ENCODE results near the gene MCC.

Gene MCC

DNA sequence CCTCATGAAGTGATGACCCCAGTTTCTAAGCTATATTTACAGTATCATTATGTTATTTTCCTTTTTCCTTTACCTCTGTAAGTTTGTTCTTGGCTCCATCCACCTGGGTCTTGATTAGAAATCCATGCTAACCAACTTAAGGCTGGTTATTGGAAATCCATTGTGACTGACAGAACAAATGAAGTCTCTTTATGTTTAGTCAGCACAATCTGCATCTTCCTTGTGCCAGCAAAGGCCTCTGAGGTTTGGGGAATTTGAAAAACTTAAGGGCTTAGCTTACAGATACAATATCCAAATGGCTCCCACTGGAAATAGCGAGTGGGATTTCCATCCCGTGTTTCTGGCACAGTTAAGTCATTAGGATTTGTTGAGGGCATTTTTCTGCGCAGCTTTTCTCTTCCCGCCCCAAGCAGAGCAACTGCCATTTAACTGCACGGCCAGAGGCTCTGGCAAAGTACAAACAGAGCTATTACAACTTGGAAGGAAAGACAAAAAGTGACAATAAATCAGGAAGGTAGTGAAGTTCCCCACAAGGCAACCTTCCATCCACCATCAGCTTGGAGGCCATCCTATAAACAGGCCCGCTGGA is 447.5 kb downstream of the MCC start:
- H3K4me3 ChIP-seq (ENCODE audit: low read depth, low read length) = no peak overlapping the region
- TF ChIP-seq CTCF (IDR thresholded peaks at IDR 0.05; ENCODE audit: borderline replicate concordance, insufficient read depth, low read depth, low read length) = no peak

- no peak for TF ChIP-seq CTCF (IDR thresholded peaks at IDR 0.05; ENCODE audit: borderline replicate concordance, insufficient read depth, low read depth, low read length)
- H3K4me3 ChIP-seq (ENCODE audit: low read depth, low read length) = no peak overlapping the region
Observed at GRCh38 chr5:113039934-113040285, 448.3 kb downstream of the MCC start.

DNA sequence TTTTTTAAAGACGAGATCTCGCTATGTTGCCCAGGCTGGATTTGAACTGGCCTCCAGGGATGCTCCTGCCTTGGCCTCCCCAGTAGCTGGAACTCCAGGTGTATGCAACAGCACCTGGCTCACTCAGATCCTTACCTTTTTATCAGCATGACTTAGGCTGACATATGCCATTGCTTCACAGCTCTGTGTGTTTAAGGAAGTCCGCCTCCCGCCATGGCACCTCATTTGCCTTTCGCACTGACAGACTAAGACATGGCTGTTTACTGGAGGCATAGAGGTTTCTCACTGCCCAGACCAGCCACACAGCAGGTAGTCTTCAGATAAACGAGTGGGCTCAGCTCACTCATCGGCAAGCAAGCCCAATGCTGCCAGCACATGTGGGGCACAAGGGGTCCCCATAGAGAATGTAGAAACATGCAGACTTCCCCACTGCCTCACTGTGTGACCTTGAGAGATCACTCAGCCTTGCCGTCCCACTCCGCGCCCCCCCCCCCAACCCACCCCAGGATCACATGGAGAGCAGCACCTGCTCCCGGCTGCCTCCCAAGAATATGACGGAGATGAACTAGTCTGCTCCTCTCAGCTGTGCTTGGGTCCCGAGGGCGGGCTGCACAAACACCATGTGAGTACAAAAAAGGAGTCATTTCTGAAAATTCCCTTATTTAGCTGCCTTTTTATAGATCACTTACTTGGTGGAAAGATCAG is 448.9 kb downstream of the MCC start:
- H3K4me3 ChIP-seq (ENCODE audit: low read depth, low read length) = no peak overlapping the region
- TF ChIP-seq CTCF (IDR thresholded peaks at IDR 0.05; ENCODE audit: borderline replicate concordance, insufficient read depth, low read depth, low read length) = no peak

DNA sequence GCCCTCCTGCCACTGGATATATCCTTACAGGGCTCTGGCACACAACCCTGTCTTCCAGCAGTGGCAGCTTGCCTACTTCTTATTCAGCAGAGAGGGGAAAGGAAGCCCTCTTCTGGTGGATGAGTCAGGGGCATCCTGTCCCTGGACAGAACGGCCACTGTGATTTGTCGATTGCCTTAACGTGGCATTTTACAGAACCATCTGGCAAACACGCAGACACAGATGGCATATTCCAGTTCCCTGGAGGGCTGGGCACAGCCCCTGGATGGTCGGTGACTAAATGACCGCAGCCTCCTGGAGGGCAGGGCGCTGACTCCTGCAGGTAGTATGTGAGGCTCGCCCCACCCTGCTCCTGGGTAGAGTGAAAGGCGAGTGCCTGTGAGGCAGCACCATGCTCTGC is 449.5 kb downstream of the MCC start:
- no peak for TF ChIP-seq CTCF (IDR thresholded peaks at IDR 0.05; ENCODE audit: borderline replicate concordance, insufficient read depth, low read depth, low read length)
- H3K4me3 ChIP-seq (ENCODE audit: low read depth, low read length) = no peak overlapping the region

DNA sequence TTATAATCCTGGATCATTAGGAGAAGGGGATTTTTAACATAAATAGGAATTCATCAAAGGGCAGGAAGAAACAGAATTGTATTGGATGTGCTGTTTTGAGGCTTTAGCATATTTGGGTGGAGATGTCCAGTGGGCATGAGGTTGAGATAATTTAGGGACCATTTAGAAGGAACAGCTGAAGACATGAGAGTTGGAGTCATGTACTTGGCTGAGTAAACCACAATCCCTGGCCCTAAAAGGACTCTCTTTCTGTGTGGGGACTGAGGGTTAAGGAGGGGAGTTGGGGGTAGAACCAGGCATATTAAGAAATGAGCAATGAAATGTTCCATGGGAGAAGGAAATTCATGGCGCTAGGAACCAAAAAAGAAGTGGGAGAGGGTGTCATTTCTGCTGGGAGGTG is 450.1 kb downstream of the MCC start:
- H3K4me3 ChIP-seq (ENCODE audit: low read depth, low read length) = no peak overlapping the region
- no peak for TF ChIP-seq CTCF (IDR thresholded peaks at IDR 0.05; ENCODE audit: borderline replicate concordance, insufficient read depth, low read depth, low read length)

DNA sequence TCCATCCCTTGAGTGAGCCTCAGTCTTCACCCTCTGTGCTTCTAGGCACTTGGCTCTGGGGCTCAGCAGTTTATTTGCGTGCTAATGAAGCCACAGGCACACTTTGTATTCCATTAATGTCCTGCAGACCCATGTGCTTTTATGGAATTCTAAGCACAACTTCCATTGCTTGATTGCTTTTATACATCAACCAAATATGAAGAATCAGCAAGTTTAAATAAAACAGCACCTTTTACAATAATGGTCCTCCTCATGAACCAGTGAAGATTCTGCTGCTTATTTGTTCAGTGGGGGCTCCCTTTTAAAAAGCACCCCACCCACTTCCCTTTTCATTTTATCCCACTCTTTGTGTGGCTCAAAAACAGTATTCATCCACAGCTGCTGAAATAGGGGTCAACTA is 451.4 kb downstream of the MCC start:
- H3K4me3 ChIP-seq (ENCODE audit: low read depth, low read length) = no peak overlapping the region
- TF ChIP-seq CTCF (IDR thresholded peaks at IDR 0.05; ENCODE audit: borderline replicate concordance, insufficient read depth, low read depth, low read length) = no peak

DNA sequence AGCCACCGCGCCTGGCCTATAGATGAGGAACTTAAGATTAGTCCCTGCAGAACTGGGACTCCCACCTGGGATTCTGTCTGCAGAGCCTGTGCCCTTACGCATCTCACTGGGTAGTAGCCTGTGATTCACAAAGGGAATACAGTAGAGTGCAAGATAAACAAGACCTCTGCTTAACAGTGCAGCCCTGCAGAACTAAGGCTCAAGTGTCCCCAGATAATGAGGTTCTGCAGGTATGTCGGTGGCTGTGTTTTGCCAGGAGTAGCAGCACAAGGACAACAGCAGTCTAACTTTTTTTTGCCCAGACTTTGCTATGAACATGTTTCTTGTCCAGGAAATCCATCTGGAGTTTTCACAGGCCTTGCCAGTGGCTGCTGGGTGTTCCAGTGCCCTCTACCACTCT is 451.9 kb downstream of the MCC start:
- H3K4me3 ChIP-seq (ENCODE audit: low read depth, low read length) = no peak overlapping the region
- TF ChIP-seq CTCF (IDR thresholded peaks at IDR 0.05; ENCODE audit: borderline replicate concordance, insufficient read depth, low read depth, low read length) = no peak
